WERI-Rb-1 (cell line): Measurements from ENCODE around the gene KIRREL3.

Experiments
- DNase-seq: peaks from one replicate; pipeline ENCODE4 v3.0.0-alpha.2; 2020
- H3K27ac ChIP-seq: fragments of 250-450 bp; sonication (Bioruptor Pico); 2 replicates; pipeline ENCODE4 v1.5.1; 2020; ENCODE audit warnings: mild to moderate bottlenecking, moderate library complexity
- H3K27me3 ChIP-seq: fragments of 250-450 bp; sonication (Bioruptor Pico); 2 replicates; pipeline ENCODE4 v1.5.1; 2021; ENCODE audit warnings: mild to moderate bottlenecking, low read depth, moderate library complexity; ENCODE audit not compliant: insufficient read depth, severe bottlenecking
- H3K36me3 ChIP-seq: fragments of 250-450 bp; sonication (Bioruptor Pico); 2 replicates; pipeline ENCODE4 v1.5.1; 2020; ENCODE audit warnings: mild to moderate bottlenecking, moderate library complexity
- H3K4me3 ChIP-seq: 2 replicates; pipeline ENCODE4 v1.5.1; 2011; ENCODE audit warnings: low read depth, mild to moderate bottlenecking, control low read depth, low read length
- H3K9me3 ChIP-seq: fragments of 250-450 bp; sonication (Bioruptor Pico); 2 replicates; pipeline ENCODE4 v1.5.1; 2021; ENCODE audit warnings: mild to moderate bottlenecking, moderate library complexity; ENCODE audit not compliant: severe bottlenecking
- CTCF ChIP-seq: IDR thresholded peaks from 2 replicates; pipeline ENCODE4 v1.5.1; 2011; ENCODE audit warnings: low read depth, mild to moderate bottlenecking, control low read depth, inconsistent platforms, low read length

The KIRREL3 gene

DNA sequence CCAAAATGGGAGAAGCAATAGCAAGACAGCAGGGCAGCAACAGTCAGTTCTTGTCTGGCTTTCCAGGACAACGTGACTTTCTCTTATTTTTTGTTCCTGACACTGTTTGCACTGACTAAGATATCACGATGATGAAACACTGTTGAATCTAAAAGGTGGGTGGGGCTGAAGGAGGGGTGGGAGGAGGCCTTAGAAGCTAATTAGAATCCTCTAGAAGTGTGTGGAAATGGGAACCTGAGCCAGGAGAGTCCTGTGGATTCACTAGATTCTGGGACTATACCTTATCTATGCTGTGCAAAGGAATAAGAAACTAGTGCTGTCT lies 344.8 kb downstream of the KIRREL3 start:
- H3K4me3 ChIP-seq: no peak overlapping the region
- H3K36me3 ChIP-seq: no peaks in the 10 kb centered on the region
- no peak for DNase-seq
- no peak overlapping the region for H3K27ac ChIP-seq
- no peaks in the 10 kb centered on the region for H3K9me3 ChIP-seq
- no peak for TF ChIP-seq CTCF
- H3K27me3 ChIP-seq: no peaks in the 10 kb centered on the region

DNA sequence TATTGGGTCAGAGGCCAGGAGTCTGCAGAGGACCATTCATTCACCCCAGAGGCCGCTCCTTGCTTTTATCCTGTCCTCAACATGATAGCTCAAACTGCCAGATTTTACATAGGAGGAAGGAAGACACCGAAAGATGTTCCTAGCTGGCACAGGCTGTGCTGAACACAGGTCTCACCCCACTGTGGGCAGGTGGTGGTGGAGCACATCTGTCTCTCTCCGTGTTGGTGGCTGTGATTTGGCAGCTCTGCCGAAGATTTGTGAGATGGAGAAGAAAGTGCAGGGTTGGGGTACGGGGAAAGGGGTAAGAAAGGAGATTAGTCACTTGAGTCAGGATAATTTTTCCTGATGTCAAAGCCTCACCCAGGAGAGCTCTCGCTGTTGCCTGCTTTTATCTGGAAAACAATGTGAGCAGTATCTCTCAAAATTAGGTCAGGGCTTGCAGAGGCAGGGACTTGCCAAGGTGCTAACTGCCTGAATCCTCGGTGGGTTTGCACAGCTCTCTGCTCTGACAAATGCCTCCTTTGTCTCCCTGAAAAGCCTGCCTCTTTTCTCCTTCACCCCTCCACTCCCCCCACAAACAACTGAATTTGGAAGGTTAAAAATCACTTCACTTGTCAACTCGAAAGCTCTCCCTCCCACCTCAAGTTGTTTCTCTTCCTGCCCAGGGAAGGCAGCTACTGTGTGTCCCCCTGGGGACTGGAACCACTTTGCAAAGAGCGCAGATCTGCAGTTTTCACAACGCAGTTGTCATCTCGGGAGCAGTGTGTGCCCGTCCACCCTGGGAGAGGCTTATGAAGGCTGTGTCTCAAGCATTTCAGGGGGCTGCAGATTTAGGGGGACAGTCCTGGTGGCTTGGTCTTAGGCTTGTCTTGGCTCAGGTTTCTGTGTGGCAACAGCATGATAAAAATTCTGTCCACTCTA lies 345.4 kb downstream of the KIRREL3 start:
- Histone ChIP-seq H3K4me3 (no peak overlapping the region), H3K36me3 (no peaks in the 10 kb centered on the region), H3K27ac (no peak overlapping the region), H3K9me3 (no peaks in the 10 kb centered on the region), H3K27me3 (no peaks in the 10 kb centered on the region)
- DNase-seq: no peak
- no peak for TF ChIP-seq CTCF

- no peak for TF ChIP-seq CTCF
- no peaks in the 10 kb centered on the region for H3K36me3 ChIP-seq
- no peak for DNase-seq
- no peak overlapping the region for H3K27ac ChIP-seq
- H3K9me3 ChIP-seq: no peaks in the 10 kb centered on the region
- H3K4me3 ChIP-seq: no peak overlapping the region
- H3K27me3 ChIP-seq: no peaks in the 10 kb centered on the region
Observed at GRCh38 chr11:126653040-126653439, 347.5 kb downstream of the KIRREL3 start.

GRCh38 chr11:126647735-126648134 lies 352.8 kb downstream of the KIRREL3 start:
- Histone ChIP-seq H3K4me3 (no peak overlapping the region), H3K27me3 (no peaks in the 10 kb centered on the region), H3K27ac (no peak overlapping the region), H3K36me3 (no peaks in the 10 kb centered on the region), H3K9me3 (no peaks in the 10 kb centered on the region)
- no peak for DNase-seq
- no peak for TF ChIP-seq CTCF

DNA sequence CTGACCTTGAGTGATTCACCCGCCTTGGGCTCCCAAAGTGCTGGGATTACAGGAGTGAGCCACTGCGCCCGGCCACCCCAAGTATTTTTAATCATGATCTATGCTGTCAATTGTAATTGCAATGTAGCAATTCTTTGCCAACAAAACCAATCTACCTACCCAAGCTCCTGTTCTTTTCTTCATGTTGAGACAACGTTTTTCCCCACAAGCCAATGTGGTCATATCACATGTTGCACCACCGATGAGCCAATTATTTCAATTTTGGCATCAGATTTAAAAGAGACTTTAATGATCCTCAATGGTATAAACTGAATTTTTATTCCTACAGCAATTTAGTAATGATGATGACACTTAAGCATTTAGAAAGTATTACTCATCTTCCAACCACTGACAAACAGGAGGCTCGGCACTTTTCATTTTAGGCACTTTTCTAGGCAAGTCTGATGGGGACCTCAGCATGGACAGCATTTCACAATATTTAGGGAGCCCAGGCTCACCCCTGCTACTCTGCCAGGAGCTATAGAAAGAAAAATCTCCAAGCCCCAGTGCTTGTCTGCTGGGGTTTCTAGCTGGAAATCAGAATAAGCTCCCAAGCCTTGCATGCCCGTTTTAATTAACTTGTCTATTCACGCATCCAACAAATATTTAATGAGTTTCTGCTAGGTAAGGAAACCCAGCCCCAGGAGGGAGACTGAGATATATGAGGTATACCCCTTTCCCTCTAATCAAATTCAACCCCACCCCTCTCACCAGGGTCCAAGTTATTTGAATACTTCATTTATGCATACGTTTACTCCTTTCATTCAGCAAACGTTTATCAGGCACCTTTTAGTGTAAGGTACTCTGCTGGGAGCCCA lies 353.6 kb downstream of the KIRREL3 start:
- Histone ChIP-seq H3K4me3 (no peak overlapping the region), H3K9me3 (no peaks in the 10 kb centered on the region), H3K27me3 (no peaks in the 10 kb centered on the region), H3K27ac (no peak overlapping the region), H3K36me3 (no peaks in the 10 kb centered on the region)
- no peak for TF ChIP-seq CTCF
- DNase-seq: no peak
